T-helper 9 cell (primary cell): ENCODE measurements around the gene PDE1C.

Source experiments
- DNase-seq: peaks from one replicate; pipeline ENCODE4 v3.0.0-alpha.2; 2020

The PDE1C gene

DNA sequence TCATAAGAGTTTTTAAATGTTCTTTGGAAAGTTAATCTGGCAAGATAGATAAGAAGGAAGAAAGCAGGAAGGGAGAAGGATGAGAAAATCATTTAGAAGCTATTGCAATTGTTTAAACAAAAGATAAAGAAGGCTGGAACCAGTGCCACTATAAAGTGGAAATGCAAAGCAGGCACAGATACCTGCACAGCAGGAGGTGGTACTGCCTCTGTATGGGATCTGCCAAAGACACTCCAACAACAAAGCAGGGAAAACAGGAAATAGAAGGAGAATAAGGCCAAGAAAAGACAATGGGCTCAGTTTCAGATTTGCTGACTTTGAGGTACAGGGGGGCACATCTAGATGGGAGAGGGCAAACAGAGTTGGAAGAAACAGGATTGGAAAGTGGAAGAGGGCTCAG is 244.6 kb downstream of the PDE1C start:
- no peak for DNase-seq

DNA sequence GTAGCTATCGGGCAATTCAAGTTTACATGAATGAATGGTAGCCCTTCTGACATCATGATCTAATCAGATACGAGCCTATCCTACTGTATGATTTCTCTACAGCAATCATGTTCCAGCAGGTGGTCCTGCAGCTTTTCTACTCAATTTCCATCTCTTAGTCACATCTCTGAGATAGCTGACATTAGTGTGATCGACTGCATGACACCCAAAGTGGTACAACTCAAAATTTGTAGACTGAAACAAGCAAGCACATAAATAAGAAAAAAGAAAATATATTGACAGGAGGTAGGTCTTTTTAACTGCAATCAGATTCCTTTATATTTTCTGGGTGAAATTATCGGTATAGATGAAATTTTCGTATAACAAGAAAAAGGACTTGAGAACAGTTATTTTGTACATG is 251.2 kb downstream of the PDE1C start:
- no peak for DNase-seq

DNA sequence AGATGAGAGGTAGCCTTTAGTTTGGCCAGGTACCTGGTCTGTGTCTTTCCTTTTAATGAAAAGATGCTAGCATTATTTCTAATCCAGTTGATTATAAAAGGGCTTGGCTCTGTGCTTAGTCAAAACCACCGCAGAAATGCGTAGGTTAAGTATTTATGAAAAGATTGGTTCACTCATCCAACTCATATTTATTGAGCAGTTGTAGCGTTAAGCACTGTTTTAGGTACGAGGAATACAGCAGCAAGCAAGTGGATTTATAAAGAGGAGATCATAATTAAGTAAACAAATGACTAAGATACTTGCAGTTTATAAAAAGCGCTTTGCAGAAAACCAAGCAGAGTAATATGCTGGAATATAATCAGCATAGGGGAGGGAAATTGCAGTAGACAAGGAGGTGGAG is 253.4 kb downstream of the PDE1C start:
- DNase-seq: no peak

DNA sequence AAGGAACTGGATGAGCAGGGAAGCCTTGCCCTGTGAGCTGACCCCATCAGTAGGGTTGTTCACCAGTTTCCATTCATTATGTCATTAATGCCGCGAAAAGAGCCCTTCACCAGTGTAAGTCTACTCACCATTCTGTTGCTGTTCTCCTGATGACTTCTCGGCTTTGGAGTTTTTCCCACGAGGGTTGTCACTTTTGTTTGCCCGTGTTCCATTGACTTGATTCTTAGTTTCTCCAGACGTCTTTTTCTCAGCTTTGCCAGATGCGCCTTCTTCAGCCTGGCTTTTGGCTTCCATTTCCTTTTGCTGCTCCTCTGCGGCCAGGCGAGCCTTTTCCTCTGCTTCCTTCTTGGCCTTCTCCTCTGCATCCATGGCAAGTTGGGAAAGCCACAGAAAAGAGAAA is 254.4 kb downstream of the PDE1C start:
- DNase-seq: no peak

DNA sequence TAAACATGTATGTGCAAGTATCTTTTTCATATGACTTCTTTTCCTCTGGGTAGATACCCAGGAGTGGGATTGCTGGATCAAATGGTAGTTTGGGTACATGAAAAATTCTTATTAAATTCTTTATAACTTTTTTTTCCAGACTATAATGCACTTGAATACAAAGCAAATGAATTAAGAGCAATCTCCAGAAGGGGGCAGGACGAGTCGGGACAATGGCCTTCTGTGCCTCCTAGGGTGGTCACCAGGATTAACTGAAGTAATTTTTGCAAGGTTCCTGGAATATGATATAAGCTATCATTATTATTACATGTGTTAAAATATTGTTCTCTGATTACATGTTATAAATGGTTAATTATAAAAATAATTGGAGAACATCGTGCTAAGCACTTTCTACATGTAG is 256.0 kb downstream of the PDE1C start:
- no peak for DNase-seq

DNA sequence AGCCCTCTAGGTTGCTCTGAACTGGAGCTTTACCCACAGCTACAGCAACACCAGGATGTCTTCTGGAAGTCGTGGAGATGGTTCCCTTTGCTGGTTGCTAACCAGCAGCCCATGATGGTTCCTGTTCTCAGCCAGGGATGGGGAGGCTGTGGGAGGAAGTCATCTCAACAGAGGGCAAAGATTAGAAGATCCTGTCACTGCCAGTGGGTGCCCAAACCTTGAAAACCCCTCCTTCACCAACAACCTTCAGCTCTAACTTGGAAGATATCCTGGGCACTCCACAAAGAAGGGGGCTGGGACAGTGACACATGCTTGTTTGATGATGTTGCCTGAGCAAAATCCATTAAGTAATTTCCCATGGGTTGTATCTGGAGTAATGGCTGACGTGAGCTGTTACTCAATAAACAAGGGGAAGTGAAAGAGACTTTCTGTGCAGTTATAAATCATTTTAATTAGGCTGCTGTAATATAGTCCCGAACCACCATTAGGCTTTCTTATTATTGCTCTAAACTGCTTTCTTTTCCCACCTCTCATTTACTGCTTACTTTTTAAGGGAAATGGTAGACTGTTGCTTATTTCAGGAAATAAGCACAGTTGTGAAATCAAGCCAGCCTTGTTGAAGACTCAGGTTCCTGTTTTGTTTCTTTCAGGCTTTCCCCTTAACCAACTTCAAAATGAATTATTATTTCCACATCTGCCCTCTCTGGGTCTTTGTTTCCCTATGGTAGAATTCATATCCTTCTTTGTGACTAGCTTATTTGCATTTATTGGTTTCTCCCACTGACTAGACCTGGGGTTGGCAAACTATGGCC is 258.4 kb downstream of the PDE1C start:
- DNase-seq: no peak

DNA sequence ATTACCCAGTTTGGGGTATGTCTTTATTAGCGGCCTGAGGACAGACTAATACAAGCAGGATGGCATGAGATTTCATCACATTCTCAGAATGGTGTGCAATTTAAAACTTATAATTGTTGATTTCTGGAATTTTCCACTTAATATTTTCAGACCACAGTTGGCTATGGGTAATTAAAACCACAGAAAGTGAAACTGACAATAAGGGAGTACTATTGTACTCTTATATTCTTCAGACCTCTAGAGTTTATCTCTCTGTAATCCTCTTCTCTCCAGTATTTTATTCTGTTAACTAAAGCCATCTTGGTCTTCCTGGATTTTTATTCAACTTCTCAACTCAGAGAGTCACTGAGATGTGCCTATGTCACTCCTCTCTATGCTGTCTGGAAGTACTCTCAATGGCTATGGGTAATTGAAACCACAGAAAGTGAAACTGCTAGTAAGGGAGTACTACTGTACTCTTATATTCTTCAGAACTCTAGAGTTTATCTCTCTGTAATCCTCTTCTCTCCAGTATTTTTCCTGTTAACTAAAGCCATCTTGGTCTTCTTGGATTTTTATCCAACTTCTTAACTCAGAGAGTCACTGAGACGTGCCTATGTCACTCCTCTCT is 264.9 kb downstream of the PDE1C start:
- no peak for DNase-seq

DNA sequence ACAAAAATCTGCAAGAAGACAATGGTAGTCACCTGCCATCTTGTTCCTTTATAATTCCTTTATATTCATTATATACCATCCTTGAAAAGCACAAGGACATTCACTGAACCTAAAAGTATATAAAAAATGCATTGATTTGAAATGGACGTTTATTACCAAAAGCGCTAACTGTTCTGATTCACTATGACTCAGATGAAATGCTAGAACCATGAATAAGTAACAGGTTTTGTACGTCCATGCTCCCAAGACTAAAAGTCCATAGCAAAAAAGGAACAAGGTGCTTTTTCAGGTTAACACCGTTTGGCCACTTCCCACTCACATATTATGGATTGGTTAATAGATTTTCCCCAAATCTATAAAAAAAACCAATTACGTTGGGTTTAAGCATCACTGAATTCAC is 273.8 kb downstream of the PDE1C start:
- DNase-seq: no peak

DNA sequence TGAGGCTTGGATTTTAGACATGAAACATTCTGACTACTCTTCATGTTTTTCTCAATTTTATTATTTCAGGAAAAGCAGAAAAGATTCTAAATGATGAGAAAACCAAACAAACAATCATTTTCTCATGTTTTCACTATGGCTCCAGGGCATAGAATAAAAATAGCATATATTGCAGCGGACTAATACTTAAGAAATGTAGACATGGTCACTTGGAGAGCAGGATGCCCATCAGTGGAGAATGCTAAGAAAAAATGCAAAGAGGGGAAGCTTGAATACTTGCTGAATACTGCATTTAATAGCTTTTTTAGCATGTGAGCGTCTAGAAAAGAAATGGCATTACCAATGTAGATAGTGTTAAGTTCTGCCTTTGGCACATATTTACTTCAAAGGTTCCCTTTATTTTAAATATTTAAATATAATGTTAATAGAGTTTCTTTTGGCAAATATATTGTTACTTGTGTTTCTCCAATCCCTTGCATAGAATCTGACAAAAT is 275.3 kb downstream of the PDE1C start:
- no peak for DNase-seq

DNA sequence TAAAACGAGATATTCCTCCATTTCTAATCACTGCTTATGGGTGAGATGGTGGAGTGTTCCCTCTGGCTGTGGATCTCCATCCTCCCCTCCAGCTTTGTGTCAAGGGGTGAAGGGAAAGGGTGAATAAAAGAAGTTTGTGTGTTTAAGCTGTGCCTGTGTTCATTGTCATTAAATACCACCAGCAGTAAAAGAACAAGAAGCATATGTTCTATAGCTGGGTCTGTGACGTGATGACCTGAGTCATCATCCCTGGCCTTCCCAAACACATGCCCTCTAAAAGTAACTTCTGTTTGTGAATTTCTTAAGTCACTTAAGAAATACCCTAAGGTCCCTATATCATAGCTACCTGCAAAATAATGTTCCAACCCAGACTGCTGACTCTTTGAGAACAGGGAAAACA is 278.3 kb downstream of the PDE1C start:
- no peak for DNase-seq

DNA sequence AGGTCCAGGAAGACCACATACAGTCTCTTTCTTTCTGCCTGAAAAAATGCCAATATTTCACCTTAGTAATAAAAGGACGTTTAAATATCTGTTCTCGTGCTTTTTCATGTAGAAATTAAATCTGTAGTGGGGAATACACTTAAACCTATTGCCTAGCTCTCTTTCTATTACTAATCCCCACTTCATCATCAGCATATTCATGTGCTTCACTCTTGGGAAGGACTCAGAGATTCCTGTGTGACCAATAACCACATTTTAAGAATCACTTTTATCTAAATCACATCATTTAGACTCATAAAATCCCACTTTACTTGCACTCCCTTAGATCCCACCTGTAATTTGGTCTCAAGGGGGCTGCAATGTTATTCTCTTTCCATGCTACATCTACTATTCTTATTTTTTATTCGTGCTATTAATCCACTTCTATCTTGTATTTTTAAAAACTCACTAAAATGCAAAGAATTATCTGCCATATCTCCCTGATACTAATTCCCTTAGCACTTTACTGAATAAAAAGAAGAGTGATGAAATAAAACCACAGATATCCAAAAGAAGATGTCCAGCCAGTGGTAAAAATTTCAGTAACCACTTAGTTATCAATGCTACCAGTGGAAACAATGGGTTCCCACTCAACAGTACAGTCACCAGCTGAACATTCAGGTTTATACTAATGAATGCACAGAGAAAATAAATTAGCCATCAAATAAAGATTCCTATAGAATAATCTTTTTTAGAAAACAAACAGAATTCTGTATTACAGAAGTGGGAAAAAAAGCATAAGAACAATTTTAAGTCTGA is 281.1 kb downstream of the PDE1C start:
- no peak for DNase-seq

DNA sequence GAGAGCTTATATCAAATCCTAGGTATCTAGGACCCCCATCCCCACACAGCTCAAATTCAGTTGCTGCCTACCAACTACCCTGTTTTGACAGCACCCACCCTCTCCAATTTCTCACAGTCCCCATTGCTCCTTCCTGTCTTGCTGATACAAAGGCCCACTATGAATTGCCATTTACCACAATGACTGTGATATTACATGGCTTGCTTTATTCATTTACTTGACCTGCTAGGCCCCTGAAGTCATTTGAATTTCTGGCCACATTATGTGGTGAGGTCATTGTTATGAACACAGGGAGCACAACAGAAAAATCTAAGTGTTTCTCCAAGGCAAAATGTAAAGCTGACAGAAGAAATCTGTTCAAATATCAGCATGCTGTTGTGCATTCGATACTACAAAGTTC is 281.8 kb downstream of the PDE1C start:
- no peak for DNase-seq

DNA sequence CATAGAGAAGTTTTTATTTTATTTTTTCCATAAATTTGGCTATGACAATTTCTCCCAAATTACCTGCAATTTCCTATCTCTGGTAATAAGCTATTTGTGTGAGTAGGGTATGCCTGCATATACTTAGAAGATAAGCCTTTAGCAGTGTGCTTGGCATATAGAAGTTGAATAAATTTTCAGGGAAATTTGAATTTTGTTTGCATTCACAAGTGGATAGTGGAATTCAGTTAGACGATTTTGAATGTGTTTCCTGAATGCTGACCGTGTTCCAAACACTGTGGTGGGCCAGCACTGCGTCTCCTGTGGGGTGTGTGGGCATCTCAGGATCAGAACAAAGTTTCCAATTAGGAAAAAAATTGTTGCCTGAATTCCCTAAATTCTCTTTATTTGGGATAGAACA is 283.9 kb downstream of the PDE1C start:
- DNase-seq: no peak

DNA sequence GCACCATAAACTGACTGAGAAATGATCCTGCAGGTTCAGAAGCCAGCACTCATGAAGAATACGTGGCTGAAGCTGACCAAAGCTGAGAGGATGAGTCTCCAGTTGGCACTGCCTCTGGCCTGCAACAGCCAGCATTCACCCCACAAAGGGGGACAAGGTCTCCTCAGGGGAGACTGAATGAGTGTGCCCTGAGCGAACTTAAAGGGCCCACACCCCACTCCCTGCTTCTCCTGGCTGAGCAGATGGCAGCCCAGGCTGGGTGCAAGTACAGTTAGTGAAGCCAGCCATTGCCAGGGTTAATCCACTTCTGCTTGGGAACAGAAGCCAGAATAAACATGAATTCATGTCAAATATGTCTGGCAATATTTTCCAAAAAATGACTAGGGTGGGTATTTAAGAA is 285.1 kb downstream of the PDE1C start:
- DNase-seq: no peak

DNA sequence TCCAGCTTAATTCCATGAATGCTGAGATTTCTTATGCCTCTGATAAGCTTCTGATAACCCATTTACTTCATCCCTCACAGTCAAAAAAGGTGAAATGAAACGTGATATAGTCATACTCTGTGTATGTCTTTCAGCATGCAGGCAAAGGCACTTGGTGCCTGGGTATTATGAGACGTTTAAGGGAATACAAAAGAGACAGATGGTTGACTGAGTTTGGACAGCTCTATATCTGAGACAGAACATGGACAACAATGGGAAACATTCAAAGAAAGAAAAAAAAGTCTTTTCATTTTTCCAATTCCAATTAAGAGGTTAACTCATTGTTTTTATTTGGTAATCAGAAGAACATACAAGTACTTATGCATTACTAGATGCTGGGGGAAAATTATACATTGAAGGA is 287.0 kb downstream of the PDE1C start:
- no peak for DNase-seq

DNA sequence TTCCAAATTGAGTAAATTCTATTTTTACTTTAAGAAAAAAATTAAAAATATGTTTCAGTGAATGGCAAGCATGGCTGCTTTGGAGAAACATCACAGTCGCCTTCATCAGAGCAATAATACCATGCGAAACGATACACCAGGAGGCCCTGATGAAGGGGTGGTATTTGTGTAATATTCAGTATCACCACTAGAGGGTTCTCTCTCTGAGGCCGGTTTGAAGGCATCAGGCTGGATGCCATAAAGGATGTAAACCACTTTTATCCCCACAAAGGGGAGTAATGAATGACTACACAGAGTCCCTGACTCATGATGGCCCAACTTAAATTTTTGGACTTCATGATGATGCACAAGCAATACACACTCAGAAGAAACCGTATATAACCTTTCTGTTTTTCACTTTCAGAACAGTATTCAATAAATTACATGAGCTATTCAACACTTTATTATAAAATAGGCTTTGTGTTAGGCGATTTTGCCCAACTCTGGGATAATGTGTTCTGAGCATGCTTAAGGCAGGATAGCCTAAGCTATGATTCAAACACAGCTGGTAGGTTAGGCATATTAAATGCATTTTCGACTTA is 287.7 kb downstream of the PDE1C start:
- no peak for DNase-seq

DNA sequence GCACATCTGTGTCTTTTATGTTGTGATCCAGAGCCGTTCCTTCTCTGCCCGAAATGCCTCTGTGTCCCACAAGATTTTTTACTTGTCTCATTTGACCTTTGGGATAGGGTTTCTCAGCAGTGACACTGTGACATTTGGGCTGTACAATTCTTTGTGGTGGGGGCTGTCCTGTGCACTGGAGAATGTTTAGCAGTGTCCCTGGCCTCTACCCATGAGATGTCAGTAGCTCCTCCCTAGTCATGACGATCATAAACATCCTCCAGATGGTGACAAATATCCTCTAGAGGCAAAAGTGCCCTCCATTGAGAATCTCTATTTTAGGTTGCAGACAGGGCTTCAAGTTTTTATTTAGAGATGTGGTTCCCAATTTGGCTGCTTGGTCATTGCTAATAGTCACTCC is 291.9 kb downstream of the PDE1C start:
- DNase-seq: no peak

DNA sequence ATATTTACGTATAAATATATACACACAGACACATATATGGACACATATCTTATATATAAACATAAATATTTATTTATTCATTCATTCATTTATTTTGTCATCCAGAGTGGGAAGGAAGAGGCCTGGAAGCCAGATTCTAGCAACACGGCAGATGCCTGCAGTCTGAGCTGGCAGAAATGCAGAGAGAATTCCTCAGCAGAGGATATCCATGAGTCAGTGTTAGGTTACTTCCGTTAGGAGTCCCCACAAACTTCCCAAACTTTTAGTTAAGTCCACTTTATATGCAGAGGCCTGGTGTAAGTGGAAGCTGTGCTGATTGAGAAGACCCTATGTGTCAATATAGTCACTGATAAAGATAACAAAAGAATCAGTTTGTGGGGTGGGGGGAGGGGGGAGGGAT is 293.6 kb downstream of the PDE1C start:
- DNase-seq: no peak

DNA sequence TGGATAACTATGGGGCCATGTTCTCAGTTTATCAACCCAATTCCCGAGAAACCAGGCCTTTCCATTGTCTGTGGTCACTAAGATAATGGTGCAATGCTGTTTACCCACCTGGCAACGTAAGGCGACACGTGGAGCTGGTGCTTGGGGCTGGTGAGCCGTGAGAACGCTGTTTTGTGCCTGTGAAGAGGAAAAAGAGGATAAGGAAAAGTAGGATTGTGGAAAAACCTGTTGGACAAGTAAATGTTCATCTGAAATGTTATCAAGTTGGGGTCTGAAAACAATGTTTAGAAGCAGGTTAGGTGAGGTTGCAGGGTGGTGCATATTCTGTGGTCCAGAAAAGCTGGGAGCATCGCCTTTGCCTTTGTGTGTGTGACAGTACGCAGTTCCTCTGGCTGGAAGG is 294.7 kb downstream of the PDE1C start:
- DNase-seq: no peak

DNA sequence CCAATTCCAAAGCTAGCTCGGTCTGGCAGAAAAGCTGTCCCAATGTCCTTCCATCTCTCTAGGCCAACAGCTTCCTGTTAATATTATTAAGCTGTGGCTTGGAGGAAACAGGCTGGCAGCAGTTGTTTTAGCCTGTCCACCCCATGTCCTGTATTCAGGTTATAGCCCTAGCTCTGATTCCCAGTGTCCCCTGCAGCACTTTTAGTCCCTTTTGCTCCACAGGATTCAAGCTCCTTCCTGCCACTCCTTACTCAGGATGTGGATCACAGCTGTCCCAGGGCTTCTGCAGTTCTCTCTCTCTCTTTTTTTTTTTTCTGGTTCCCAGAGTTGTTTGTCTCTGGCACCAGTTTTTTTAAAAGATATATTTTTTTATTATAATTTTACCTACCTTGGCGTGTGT is 298.0 kb downstream of the PDE1C start:
- DNase-seq: no peak

DNA sequence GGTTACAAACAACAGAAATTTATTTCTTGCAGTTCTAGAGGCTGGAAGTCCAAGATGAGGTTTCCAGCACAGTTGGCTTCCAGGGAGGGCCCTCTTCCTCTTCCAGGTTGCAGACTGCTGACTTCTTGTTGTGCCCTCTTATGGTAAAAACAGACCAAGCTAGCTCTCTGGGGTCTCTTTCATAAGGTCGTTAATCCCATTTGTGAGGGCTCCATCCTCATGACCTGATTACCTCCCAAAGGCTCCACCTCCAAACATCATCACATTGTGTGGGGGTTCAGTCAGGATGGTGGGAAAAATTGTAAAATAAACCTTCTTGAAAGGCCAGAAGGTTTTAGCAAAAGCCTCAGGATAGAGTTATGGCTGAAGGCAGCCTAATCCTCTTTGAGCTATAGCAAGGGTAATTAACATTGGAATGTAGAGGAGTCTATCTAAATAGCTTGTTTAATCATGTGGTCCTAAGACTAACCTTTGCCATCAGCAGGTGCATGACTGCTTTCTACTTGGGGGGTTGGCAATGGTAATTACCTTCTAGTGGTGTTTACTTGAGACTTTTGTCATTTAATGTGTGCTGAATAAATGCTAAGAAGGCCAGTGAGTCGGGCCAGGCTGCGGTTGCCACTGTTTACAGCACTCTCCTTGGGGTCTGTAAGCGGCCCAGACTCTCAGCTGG is 302.4 kb downstream of the PDE1C start:
- no peak for DNase-seq

DNA sequence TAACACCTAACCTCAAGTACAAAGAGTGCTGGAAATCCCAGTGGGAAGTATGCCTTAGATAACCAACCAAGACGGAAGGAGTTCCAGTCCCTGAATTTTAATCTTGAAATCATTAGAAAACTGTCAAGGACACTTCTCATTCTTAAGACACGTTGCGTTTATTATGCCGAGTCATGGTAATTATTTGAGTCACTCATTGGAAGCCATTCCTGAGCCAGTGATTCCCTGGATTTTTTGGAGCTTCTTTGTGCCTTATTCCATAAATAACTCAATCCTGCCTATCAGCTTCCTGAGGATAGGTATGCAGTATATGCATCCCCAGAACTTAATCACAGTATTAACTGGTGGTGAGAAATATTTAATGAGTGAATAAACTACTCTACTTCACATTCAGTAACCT is 305.7 kb downstream of the PDE1C start:
- no peak for DNase-seq

DNA sequence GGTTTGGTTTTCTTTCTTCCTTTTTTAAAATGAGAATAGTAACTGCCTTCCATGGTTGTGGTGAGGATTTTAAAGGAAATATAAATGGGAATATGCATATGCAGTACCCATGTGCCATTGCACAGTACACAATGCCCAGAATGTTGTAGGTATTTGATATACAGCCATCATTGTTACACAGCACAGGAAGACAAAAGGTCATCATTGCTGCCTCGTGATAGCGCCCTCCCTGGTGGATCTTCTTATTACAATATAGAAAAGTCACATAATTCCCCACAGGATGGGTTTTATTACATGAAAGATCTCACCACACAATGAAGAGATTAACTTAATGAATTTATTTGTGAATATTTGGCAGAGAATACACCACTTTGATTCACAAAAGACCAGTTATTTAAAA is 306.7 kb downstream of the PDE1C start:
- no peak for DNase-seq
